Panc1 (cell line): ENCODE results near the gene GPC1.

Experiments
- CTCF ChIP-seq: fragments of 450-650 bp; IDR thresholded peaks from 2 replicates; pipeline ENCODE4 v1.5.1; 2017; ENCODE audit warnings: mild to moderate bottlenecking
- POLR2AphosphoS5 ChIP-seq: IDR thresholded peaks from 2 replicates; pipeline ENCODE4 v1.6.1; 2012; ENCODE audit warnings: mild to moderate bottlenecking, low read depth, low read length, moderate library complexity
- REST ChIP-seq, 2 experiments: IDR thresholded peaks; 2 replicates each; pipeline ENCODE4 v1.6.1; 2011 to 2012; ENCODE audit warnings: low read depth in 2 of 2, control low read depth in 1 of 2, low read length in 1 of 2, mild to moderate bottlenecking in 1 of 2, moderate library complexity in 1 of 2; ENCODE audit not compliant: insufficient read depth in 1 of 2
- TCF7L2 ChIP-seq: IDR thresholded peaks from 2 replicates; pipeline ENCODE4 v1.6.1; 2011; ENCODE audit warnings: mild to moderate bottlenecking, low read depth, low read length, inconsistent platforms

GRCh38 chr2:240450532-240451107 lies 15.2 kb downstream of the GPC1 start:
- no peak for TF ChIP-seq CTCF
- TF ChIP-seq POLR2AphosphoS5, result no peak
- TF ChIP-seq TCF7L2, result no peak
- no peak for TF ChIP-seq REST (IDR thresholded peaks at IDR 0.05; ENCODE audit: insufficient read depth in 1 of 2, low read depth in 2 of 2, low read length in 1 of 2)
